Activated T-helper 1 cell treated with anti-CD3 and anti-CD28 coated beads, Interleukin-12 subunit alpha, Interleukin-12 subunit beta, Interleukin-2, Interleukin-4 antibody, amounts not matched to agents 30 ng/mL and 10 ng/mL and 1 ng/mL, durations not matched to agents 14 hours and 24 hours and 36 hours (primary cell): ENCODE data around the gene HNF4A. TPM values are rescaled to one million over a fixed set of nuclear protein-coding genes. Genes with fewer than 3 reads are reported as not detected.
"Not testable (repeated sequence)": the region's sequence is repeated elsewhere in the genome, so short reads cannot be mapped to it uniquely, and the experiment has no call there.

Experiments
- DNase-seq: peaks from one replicate; pipeline ENCODE4 v3.0.0; 2021; ENCODE audit warnings: low spot score
- H3K27ac Mint-ChIP-seq: one replicate; pipeline ENCODE4 v1.8.0; 2021; ENCODE audit warnings: mild to moderate bottlenecking, mixed read lengths
- H3K27me3 Mint-ChIP-seq: one replicate; pipeline ENCODE4 v1.8.0; 2022; ENCODE audit warnings: mild to moderate bottlenecking, moderate library complexity, mixed read lengths; ENCODE audit not compliant: insufficient read depth
- H3K36me3 Mint-ChIP-seq: one replicate; pipeline ENCODE4 v1.8.0; 2021; ENCODE audit warnings: low read depth, mixed read lengths
- H3K4me1 Mint-ChIP-seq: one replicate; pipeline ENCODE4 v1.8.0; 2021; ENCODE audit warnings: low read depth, mixed read lengths
- H3K4me3 Mint-ChIP-seq: one replicate; pipeline ENCODE4 v1.8.0; 2021; ENCODE audit warnings: mild to moderate bottlenecking, moderate library complexity, mixed read lengths
- H3K9me3 Mint-ChIP-seq: one replicate; pipeline ENCODE4 v1.8.0; 2021; ENCODE audit warnings: mixed read lengths
- intact Hi-C: fragments of 100-400 bp; cut with micrococcal nuclease; formaldehyde crosslinking; loops from one replicate; pipeline ENCODE4 v1.15.1; 2024
- total RNA-seq: library from RNA; stranded (reverse); gene quantifications from 2 replicates; pipeline ENCODE4 v1.2.3, GENCODE V29; 2022

The HNF4A gene
- not detected in 2 replicates for total RNA-seq

GRCh38 chr20:44355498-44356352 is at the start of gene HNF4A:
Gene HNF4A (plus strand): TSS chr20:44355699. CDS start chr20:44355805, 106 bp downstream.
- no peaks in the 10 kb centered on the region for H3K4me1 Mint-ChIP-seq
- H3K4me3 Mint-ChIP-seq, result no peak within 1 kb of the TSS
- intact Hi-C loops, result no loop called here
- H3K9me3 Mint-ChIP-seq, result no peaks in the 10 kb centered on the region
- no peaks in the 10 kb centered on the region for H3K36me3 Mint-ChIP-seq
- H3K27me3 Mint-ChIP-seq, result peaks cover 10% of the 10 kb centered on the region
- H3K27ac Mint-ChIP-seq, result no peak within 1 kb of the TSS
- DNase-seq, result no peak

- no peak overlapping the region for H3K27ac Mint-ChIP-seq
- H3K9me3 Mint-ChIP-seq, result no peaks in the 10 kb centered on the region
- H3K36me3 Mint-ChIP-seq, result peaks cover 5% of the 10 kb centered on the region
- H3K4me3 Mint-ChIP-seq, result no peak overlapping the region
- H3K27me3 Mint-ChIP-seq, result no peaks in the 10 kb centered on the region
- DNase-seq, result no peak
- H3K4me1 Mint-ChIP-seq, result peaks cover 18% of the 10 kb centered on the region
- intact Hi-C loops, result no loop called here
These were observed 48.6 kb upstream of the HNF4A start for GRCh38 chr20:44306927-44307326.

- Mint-ChIP-seq H3K4me1 (peaks cover 18% of the 10 kb centered on the region), H3K9me3 (no peaks in the 10 kb centered on the region), H3K36me3 (peaks cover 5% of the 10 kb centered on the region), H3K27ac (peak overlapping the region; percentile 80), H3K27me3 (peaks cover 2% of the 10 kb centered on the region), H3K4me3 (peak overlapping the region; percentile 86)
- intact Hi-C loops, result loop anchor here (2.0 kb wide), 5 partner anchors 75 to 853 kb away; partner anchors contain the start of genes IFT52, SRSF6 and TTPAL
- no peak for DNase-seq
These were observed 45.5 kb upstream of the HNF4A start for GRCh38 chr20:44309763-44310663.

- H3K27ac Mint-ChIP-seq, result peak within 1 kb of the TSS; percentile 87
These were observed 44.5 kb upstream of the HNF4A start, which contains the start of gene FITM2 for GRCh38 chr20:44310664-44311639. Gene FITM2 (minus strand): TSS chr20:44311202. CDS start chr20:44311148, 54 bp downstream.

GRCh38 chr20:44314870-44315269 is 40.6 kb upstream of the HNF4A start:
- intact Hi-C loops, result no loop called here
- Mint-ChIP-seq H3K9me3 (no peaks in the 10 kb centered on the region), H3K27ac (no peak overlapping the region), H3K4me3 (no peak overlapping the region), H3K4me1 (peaks cover 12% of the 10 kb centered on the region), H3K27me3 (peaks cover 8% of the 10 kb centered on the region), H3K36me3 (peaks cover 2% of the 10 kb centered on the region)
- no peak for DNase-seq

More at GRCh38 chr20:44310664-44311639, 44.5 kb upstream of the HNF4A start, which contains the start of gene FITM2:
- intact Hi-C loops, result loop anchor here (1.0 to 2.0 kb wide), 9 partner anchors 74 to 854 kb away; partner anchors contain the start of genes IFT52, SERINC3, SRSF6 and TTPAL
- H3K4me3 Mint-ChIP-seq, result peak within 1 kb of the TSS; percentile 86
- peak; percentile 97 for DNase-seq
- H3K9me3 Mint-ChIP-seq, result no peaks in the 10 kb centered on the region
- H3K4me1 Mint-ChIP-seq, result peaks cover 18% of the 10 kb centered on the region
- peaks cover 5% of the 10 kb centered on the region for H3K36me3 Mint-ChIP-seq
- H3K27me3 Mint-ChIP-seq, result peaks cover 4% of the 10 kb centered on the region

- intact Hi-C loops, result no loop called here
- Mint-ChIP-seq H3K4me3 (no peak overlapping the region), H3K27ac (no peak overlapping the region), H3K27me3 (peaks cover 6% of the 10 kb centered on the region), H3K4me1 (no peaks in the 10 kb centered on the region), H3K36me3 (no peaks in the 10 kb centered on the region), H3K9me3 (no peaks in the 10 kb centered on the region)
- no peak for DNase-seq
These were observed 35.6 kb upstream of the HNF4A start for GRCh38 chr20:44319839-44320422.

GRCh38 chr20:44324343-44324742 is 31.2 kb upstream of the HNF4A start:
- Mint-ChIP-seq H3K27ac (no peak overlapping the region), H3K36me3 (no peaks in the 10 kb centered on the region), H3K27me3 (peaks cover 10% of the 10 kb centered on the region), H3K4me3 (no peak overlapping the region), H3K4me1 (no peaks in the 10 kb centered on the region), H3K9me3 (no peaks in the 10 kb centered on the region)
- intact Hi-C loops, result no loop called here
- DNase-seq, result no peak

- intact Hi-C loops, result no loop called here
- Mint-ChIP-seq H3K27me3 (peaks cover 10% of the 10 kb centered on the region), H3K4me3 (no peak overlapping the region)
These were observed 28.9 kb upstream of the HNF4A start for GRCh38 chr20:44326391-44327159.

GRCh38 chr20:44327748-44328147 is 27.8 kb upstream of the HNF4A start:
- H3K36me3 Mint-ChIP-seq, DNase-seq, intact Hi-C loops, H3K4me3 Mint-ChIP-seq, H3K4me1 Mint-ChIP-seq, H3K9me3 Mint-ChIP-seq, H3K27ac Mint-ChIP-seq: not testable (repeated sequence)
- peaks cover 10% of the 10 kb centered on the region for H3K27me3 Mint-ChIP-seq

More at GRCh38 chr20:44326391-44327159, 28.9 kb upstream of the HNF4A start:
- no peaks in the 10 kb centered on the region for H3K9me3 Mint-ChIP-seq
- H3K4me1 Mint-ChIP-seq, result no peaks in the 10 kb centered on the region
- no peak for DNase-seq
- H3K36me3 Mint-ChIP-seq, result no peaks in the 10 kb centered on the region
- H3K27ac Mint-ChIP-seq, result no peak overlapping the region

- no peak overlapping the region for H3K4me3 Mint-ChIP-seq
- H3K27me3 Mint-ChIP-seq, result peaks cover 10% of the 10 kb centered on the region
- no peaks in the 10 kb centered on the region for H3K4me1 Mint-ChIP-seq
- no peaks in the 10 kb centered on the region for H3K36me3 Mint-ChIP-seq
- no peak for DNase-seq
- intact Hi-C loops, result no loop called here
- no peaks in the 10 kb centered on the region for H3K9me3 Mint-ChIP-seq
- no peak overlapping the region for H3K27ac Mint-ChIP-seq
These were observed 27.1 kb upstream of the HNF4A start for GRCh38 chr20:44328428-44328827.

GRCh38 chr20:44331201-44331600 is 24.3 kb upstream of the HNF4A start:
- Mint-ChIP-seq H3K4me3 (no peak overlapping the region), H3K9me3 (no peaks in the 10 kb centered on the region), H3K27me3 (peaks cover 10% of the 10 kb centered on the region), H3K36me3 (no peaks in the 10 kb centered on the region), H3K4me1 (no peaks in the 10 kb centered on the region), H3K27ac (no peak overlapping the region)
- intact Hi-C loops, result no loop called here
- no peak for DNase-seq
